ENCODE measurements around the gene PLCB1.

DNA sequence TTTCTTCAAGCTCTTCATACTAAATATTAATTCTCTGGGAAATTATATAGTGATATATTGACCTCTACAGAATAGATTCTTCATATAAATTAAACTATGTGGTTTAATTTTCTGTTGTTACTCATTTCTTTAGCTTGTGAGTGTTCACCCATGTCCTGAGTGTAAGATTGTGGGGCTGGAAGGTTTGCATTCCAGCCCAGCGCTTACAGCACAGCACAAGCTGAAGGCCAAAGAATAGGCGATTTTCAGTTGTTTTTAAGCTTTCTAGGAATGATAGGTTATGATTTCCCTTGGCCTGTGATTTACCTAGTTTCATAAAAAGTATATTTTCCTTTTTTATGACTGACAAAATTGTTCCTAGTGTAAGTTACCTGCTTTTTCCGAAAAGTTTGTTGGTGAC, 194.1 kb downstream of the PLCB1 start:
- TF ChIP-seq, protein P1, sequence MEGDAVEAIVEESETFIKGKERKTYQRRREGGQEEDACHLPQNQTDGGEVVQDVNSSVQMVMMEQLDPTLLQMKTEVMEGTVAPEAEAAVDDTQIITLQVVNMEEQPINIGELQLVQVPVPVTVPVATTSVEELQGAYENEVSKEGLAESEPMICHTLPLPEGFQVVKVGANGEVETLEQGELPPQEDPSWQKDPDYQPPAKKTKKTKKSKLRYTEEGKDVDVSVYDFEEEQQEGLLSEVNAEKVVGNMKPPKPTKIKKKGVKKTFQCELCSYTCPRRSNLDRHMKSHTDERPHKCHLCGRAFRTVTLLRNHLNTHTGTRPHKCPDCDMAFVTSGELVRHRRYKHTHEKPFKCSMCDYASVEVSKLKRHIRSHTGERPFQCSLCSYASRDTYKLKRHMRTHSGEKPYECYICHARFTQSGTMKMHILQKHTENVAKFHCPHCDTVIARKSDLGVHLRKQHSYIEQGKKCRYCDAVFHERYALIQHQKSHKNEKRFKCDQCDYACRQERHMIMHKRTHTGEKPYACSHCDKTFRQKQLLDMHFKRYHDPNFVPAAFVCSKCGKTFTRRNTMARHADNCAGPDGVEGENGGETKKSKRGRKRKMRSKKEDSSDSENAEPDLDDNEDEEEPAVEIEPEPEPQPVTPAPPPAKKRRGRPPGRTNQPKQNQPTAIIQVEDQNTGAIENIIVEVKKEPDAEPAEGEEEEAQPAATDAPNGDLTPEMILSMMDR (conservative IDR thresholded peaks at IDR 0.05): no peak
- TF ChIP-seq EZH2 (IDR thresholded peaks at IDR 0.05; ENCODE audit: low read depth): no peak

Measured in PC-9 (cell line).